Type B pancreatic cell (in vitro differentiated cells): ENCODE data around the gene SLC41A3. TPM values are rescaled to one million over a fixed set of nuclear protein-coding genes. Genes with fewer than 3 reads are reported as not detected.
A peak's percentile ranks its signal among the peaks of the same experiment; 100 is the strongest.

Source experiments
- DNase-seq: peaks from one replicate; pipeline ENCODE4 v3.0.0; 2021; ENCODE audit warnings: mixed read lengths; ENCODE audit not compliant: unreplicated experiment; ENCODE audit errors: extremely low spot score
- H3K27ac Mint-ChIP-seq: 2 replicates; pipeline ENCODE4 v1.8.0; 2021; ENCODE audit warnings: mild to moderate bottlenecking, mixed read lengths
- H3K27me3 Mint-ChIP-seq: 2 replicates; pipeline ENCODE4 v1.8.0; 2021; ENCODE audit warnings: mixed read lengths
- H3K36me3 Mint-ChIP-seq: 2 replicates; pipeline ENCODE4 v1.8.0; 2021; ENCODE audit warnings: mixed read lengths
- H3K4me1 Mint-ChIP-seq: one replicate; pipeline ENCODE4 v1.8.0; 2021; ENCODE audit warnings: mixed read lengths; ENCODE audit not compliant: unreplicated experiment
- H3K4me3 Mint-ChIP-seq: 2 replicates; pipeline ENCODE4 v1.8.0; 2021; ENCODE audit warnings: mild to moderate bottlenecking, mixed read lengths
- H3K9me3 Mint-ChIP-seq: 2 replicates; pipeline ENCODE4 v1.8.0; 2021; ENCODE audit warnings: mixed read lengths
- CTCF ChIP-seq: fragments of 200-600 bp; sonication (generic); conservative IDR thresholded peaks from 2 replicates; pipeline ENCODE4 v1.5.0; 2021; ENCODE audit warnings: antibody characterized with exemption, mild to moderate bottlenecking
- total RNA-seq: library from RNA; stranded (reverse); gene quantifications from 2 replicates; pipeline ENCODE4 v1.2.1, GENCODE V29; 2021; ENCODE audit warnings: low replicate concordance

SLC41A3 gene
- total RNA-seq, 1 donor from 2014 or later, result 56.4 TPM

GRCh38 chr3:126082362-126083137 lies 1.4 kb downstream of the SLC41A3 start:
- no peak for TF ChIP-seq CTCF
- peaks cover 4% of the 10 kb centered on the region for H3K4me1 Mint-ChIP-seq
- H3K36me3 Mint-ChIP-seq, result peaks cover 9% of the 10 kb centered on the region
- H3K27ac Mint-ChIP-seq, result peak overlapping the region; percentile 75
- no peaks in the 10 kb centered on the region for H3K27me3 Mint-ChIP-seq
- H3K9me3 Mint-ChIP-seq, result peaks cover 4% of the 10 kb centered on the region
- no peak for DNase-seq
- peak overlapping the region; percentile 93 for H3K4me3 Mint-ChIP-seq

GRCh38 chr3:126081618-126082361 lies 2.1 kb downstream of the SLC41A3 start:
- Mint-ChIP-seq H3K4me3 (peak overlapping the region; percentile 51), H3K9me3 (peaks cover 4% of the 10 kb centered on the region), H3K27ac (no peak overlapping the region), H3K27me3 (no peaks in the 10 kb centered on the region), H3K4me1 (peaks cover 4% of the 10 kb centered on the region), H3K36me3 (peaks cover 9% of the 10 kb centered on the region)
- no peak for DNase-seq
- TF ChIP-seq CTCF, result peak; percentile 66

- Mint-ChIP-seq H3K27me3 (no peaks in the 10 kb centered on the region), H3K4me3 (peak overlapping the region; percentile 69), H3K36me3 (peaks cover 12% of the 10 kb centered on the region), H3K4me1 (peaks cover 4% of the 10 kb centered on the region), H3K27ac (no peak overlapping the region), H3K9me3 (peaks cover 4% of the 10 kb centered on the region)
- no peak for DNase-seq
- TF ChIP-seq CTCF, result no peak
Measured at GRCh38 chr3:126080970-126081369, 3.0 kb downstream of the SLC41A3 start.

GRCh38 chr3:126078866-126079265 lies 5.1 kb downstream of the SLC41A3 start:
- peaks cover 8% of the 10 kb centered on the region for H3K9me3 Mint-ChIP-seq
- peaks cover 12% of the 10 kb centered on the region for H3K36me3 Mint-ChIP-seq
- no peaks in the 10 kb centered on the region for H3K27me3 Mint-ChIP-seq
- no peaks in the 10 kb centered on the region for H3K4me1 Mint-ChIP-seq
- TF ChIP-seq CTCF, result no peak
- no peak overlapping the region for H3K4me3 Mint-ChIP-seq
- no peak for DNase-seq
- H3K27ac Mint-ChIP-seq, result no peak overlapping the region

GRCh38 chr3:126077754-126078153 lies 6.2 kb downstream of the SLC41A3 start:
- Mint-ChIP-seq H3K4me1 (no peaks in the 10 kb centered on the region), H3K9me3 (peaks cover 8% of the 10 kb centered on the region), H3K36me3 (peaks cover 18% of the 10 kb centered on the region), H3K27ac (no peak overlapping the region), H3K4me3 (no peak overlapping the region), H3K27me3 (no peaks in the 10 kb centered on the region)
- TF ChIP-seq CTCF, result no peak
- DNase-seq, result no peak
